Bone marrow (tissue), 2 donors: ENCODE results near the gene PPP6R3.
"Not testable (repeated sequence)": the region's sequence is repeated elsewhere in the genome, so short reads cannot be mapped to it uniquely, and the experiment has no call there.

ENCODE experiments used
- DNase-seq, 2 donors: peaks; one replicate each; lab custom pipeline; 2025; lab: John Stamatoyannopoulos, UW

Gene PPP6R3

GRCh38 chr11:68601147-68601546 lies 140.6 kb downstream of the PPP6R3 start:
- no peak for DNase-seq

- no peak for DNase-seq
Observed at GRCh38 chr11:68609761-68610160, 149.2 kb downstream of the PPP6R3 start.

DNA sequence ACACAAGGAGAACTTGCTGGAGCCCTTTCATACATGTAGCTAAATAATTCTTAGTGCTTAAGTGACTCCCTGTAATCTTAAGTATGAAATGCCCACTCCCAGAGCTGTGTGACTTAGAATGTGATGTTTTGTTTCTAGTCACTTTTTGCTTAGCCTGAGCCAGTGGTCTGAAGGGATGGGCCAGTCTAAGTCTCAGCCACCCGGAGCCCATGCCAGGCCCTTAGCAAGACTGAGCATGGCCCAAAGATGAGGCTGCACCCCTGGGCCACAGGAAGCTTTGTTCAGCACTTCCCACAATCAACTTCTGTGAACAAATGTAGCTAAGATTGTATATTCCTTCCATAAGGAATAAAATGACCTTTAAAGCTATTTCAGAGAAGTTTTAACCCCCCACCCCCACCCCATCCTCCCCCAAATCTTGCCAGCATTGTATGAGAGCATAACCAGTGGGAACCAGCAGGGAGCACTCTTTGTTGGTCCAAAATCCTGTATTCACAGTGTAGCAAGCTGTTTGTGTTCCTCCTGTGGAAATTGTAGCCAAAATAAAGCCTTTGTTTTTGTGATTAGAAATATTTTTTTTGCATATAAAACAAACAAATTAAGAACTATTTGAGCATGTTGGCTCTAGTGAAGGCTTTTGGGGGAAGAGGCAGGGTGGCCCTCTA lies 150.0 kb downstream of the PPP6R3 start:
- DNase-seq, result no peak

- DNase-seq, result no peak
Observed at GRCh38 chr11:68615657-68616056, 155.1 kb downstream of the PPP6R3 start.

DNA sequence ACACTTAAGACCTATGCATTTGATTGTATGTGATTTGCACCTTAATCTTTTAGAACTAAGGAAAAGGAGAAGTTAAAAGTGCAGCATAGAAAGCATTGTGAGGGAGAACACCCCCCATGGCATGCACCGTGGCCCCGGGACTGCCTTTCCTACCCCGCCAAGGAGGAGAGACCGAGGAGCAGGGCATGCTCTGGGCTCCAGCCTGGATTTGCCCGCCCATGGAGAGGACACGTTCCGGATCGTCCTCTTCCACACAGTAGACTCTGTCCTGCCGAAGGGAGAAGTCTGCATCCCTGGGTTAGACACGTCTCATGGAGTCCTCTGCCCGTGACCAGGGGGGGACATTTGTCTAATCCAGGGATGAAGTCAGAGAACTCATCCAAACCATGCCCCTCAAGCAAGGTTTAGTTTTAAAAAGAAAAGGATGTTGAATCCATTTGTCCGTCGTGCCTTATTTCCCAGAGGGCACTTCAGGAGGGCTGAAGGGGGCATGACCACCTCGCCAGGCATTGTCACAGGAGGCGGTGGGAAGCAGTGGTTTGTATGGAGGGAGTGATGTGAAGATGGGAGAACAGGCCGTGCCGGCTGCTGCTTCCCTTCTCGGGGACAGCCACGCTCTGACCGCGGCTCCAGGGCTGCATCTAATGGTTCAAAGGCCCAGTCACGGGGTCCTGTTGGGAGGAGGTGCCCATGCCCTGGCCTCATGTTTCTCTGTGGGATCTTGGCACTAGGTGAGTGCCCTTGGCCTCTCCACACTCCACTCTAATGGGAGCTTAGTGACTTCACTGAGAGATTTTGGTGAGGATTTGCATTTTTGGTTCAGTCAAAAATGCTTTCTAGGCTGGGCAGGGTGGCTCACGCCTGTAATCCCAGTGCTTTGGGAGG lies 157.6 kb downstream of the PPP6R3 start:
- DNase-seq, result no peak

- DNase-seq, result no peak
Observed at GRCh38 chr11:68621826-68622225, 161.3 kb downstream of the PPP6R3 start.

DNA sequence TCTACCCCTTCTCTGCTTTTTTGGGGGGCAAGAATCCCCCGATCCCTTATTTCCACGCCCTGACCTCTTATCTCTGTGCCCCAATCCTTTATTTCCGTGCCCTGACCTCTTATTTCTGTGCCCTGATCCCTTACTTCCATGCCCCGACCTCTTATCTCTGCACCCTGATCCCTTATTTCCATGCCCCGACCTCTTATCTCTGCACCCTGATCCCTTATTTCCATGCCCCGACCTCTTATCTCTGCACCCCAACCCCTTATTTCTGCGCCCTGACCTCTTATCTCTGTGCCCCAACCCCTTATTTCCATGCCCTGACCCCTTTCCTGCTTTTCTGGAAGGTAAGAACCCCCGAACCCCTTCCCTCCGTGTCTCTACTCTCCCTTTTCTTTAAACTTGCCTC lies 163.2 kb downstream of the PPP6R3 start:
- not testable (repeated sequence) for DNase-seq

GRCh38 chr11:68625069-68625468 lies 164.5 kb downstream of the PPP6R3 start:
- DNase-seq, result not testable (repeated sequence)

DNA sequence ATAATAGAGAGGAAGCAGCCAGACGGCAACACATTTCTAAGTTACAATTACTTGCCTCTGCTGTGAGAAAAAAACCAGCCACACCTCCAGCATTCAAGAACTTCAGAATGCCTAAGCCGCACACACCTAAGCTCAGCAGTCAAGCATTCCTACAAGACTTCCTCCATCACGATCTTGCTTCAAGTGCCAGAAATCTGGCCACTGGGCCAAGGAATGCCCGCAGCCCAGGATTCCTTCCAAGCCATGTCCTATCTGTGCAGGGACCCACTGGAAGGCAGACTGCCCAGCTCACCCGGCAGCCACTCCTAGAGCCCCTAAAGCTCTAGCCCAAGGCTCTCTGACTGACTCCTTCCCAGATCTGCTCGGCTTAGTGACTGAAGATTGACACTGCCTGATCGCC lies 165.7 kb downstream of the PPP6R3 start:
- not testable (repeated sequence) for DNase-seq

DNA sequence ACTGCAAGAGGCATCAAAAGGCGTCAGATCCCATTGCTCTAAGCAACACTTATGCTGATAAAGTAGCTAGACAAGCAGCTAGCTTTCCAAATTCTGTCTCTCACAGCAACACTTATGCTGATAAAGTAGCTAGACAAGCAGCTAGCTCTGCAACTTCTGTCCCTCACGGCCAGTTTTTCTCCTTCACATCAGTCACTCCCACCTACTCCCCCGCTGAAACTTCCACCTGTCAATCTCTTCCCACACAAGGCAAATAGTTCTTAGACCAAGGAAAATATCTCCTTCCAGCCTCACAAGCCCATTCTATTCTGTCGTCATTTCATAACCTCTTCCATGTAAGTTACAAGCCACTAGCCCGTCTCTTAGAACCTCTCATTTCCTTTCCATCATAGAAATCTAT lies 168.3 kb downstream of the PPP6R3 start:
- not testable (repeated sequence) for DNase-seq

DNA sequence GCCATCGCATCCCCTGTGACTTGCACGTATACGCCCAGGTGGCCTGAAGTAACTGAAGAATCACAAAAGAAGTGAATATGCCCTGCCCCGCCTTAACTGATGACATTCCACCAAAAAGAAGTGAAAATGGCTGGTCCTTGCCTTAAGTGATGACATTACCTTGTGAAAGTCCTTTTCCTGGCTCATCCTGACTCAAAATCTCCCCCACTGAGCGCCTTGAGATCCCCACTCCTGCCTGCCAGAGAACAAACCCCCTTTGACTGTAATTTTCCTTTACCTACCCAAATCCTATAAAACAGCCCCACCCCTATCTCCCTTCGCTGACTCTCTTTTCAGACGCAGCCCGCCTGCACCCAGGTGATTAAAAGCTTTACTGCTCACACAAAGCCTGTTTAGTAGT lies 171.8 kb downstream of the PPP6R3 start:
- not testable (repeated sequence) for DNase-seq

DNA sequence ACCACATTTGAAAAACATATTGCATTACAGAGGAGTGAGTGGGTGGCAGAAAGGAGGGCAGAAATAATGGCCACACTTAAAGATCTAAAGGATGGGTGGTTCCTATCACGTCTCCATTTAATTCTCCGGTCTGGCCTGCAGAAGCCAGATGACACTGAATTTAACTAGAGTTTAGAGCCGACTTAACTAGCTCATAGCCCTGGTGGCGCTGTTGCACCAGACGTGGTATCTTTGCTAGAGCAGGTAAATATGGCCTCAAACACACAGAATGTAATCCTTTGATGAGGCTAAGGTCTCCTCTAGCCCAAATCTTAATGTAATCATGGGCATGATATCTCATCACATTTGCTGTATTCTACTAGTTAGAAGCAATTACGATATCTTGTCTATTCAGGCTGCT lies 172.2 kb downstream of the PPP6R3 start:
- DNase-seq, result peak in 1 of 2 donors; percentile 25

GRCh38 chr11:68634606-68635005 lies 174.1 kb downstream of the PPP6R3 start:
- not testable (repeated sequence) for DNase-seq

DNA sequence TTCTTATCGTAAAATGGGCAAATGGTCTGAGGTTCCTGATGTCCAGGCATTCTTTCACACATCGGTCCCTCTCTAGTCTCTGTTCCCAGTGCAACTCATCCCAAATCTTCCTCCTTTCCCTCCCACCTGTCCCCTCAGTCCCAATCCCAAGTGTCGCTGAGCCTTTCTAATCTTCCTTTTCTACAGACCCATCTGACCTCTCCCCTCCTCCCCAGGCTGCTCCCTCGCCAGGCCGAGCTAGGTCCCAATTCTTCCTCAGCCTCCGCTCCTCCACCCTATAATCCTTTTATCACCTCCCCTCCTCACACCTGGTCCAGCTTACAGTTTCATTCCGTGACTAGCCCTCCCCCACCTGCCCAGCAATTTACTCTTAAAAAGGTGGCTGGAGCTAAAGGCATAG lies 174.6 kb downstream of the PPP6R3 start:
- not testable (repeated sequence) for DNase-seq

- DNase-seq, result not testable (repeated sequence)
Observed at GRCh38 chr11:68635883-68636282, 175.3 kb downstream of the PPP6R3 start.

DNA sequence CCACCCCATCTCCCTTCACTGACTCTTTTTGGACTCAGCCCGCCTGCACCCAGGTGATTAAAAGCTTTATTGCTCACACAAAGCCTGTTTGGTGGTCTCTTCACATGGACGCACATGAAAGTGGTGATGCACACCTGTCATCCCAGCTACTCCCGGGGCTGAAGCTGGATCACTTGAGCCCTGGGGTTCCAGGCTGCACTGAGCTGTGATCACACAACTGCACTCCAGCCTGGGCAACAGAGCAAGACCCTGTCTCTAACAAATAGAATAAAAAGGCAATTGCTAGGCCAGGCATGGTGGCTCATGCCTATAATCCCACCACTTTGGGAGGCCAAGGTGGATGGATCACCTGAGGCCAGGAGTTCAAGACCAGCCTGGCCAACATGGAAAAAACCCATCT lies 178.8 kb downstream of the PPP6R3 start:
- DNase-seq, result not testable (repeated sequence)

- no peak for DNase-seq
Observed at GRCh38 chr11:68641880-68642279, 181.3 kb downstream of the PPP6R3 start.

GRCh38 chr11:68643585-68643984 lies 183.0 kb downstream of the PPP6R3 start:
- no peak for DNase-seq

DNA sequence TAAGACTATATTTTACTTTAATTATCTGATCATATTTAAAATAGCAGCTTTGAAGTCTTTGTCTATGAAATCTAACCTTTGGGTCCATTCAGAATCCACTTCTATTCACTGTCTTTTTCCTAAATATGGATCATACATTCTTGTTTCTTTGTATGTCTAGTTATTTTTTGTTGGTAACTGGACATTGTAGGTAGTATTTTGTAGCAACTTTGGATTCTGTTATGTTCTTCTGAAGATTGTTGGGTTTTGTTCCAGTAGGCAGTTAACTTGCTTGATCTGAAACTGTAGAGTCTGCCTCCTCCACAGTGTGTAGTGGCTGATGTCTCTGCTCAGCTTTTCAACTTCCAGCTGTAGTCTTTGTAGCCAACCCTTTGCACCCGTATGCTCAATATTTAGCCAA lies 186.3 kb downstream of the PPP6R3 start:
- DNase-seq, result no peak

GRCh38 chr11:68649851-68650555 lies 189.5 kb downstream of the PPP6R3 start:
- no peak for DNase-seq

- DNase-seq, result no peak
Observed at GRCh38 chr11:68650801-68651200, 190.2 kb downstream of the PPP6R3 start.

DNA sequence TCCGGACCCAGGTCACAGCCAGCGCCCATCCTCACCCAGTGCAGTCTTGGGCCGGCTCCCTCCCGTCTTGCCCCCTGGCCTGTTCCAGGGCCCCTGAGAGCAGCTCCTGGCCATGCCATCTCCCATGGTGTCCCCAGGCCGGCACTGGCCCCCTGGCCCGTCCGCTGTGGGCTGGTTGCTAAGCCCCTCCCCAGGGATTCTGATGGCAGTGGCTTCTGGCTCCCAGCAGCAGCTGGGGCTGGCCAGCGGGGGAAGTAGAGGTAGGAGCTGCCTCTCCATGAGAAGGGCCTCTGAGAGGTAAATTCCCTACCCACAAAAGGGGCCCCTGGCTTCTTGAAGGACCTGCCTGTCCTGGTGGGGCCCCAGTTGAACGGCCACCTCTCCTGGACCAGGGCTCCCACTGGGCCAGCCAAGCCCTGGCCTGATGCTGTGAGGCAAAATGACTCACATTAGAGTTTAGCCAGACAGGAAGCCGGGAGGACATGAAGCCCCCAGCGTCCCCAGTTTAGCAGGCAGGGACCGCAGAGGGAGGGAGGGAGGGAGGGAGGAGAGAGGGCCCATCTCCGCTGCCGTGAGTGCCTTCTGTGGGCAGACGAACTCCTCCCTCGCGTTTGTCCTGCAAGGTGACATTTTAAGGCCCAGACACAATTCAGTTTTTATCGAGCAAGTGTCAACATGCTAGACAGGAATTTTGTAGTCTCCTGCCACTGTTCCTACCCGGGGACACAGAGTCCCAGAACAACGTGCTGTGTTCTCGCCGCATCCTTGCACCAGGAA lies 190.8 kb downstream of the PPP6R3 start:
- no peak for DNase-seq
